HepG2 (cell line): Measurements from ENCODE around the gene ZNF341. TPM values are rescaled to one million over a fixed set of nuclear protein-coding genes. Genes with fewer than 3 reads are reported as not detected.

Source experiments
- AKAP8 ChIP-seq: sonication (generic); formaldehyde crosslinking; IDR thresholded peaks from 2 replicates; pipeline ENCODE4 v1.5.1; 2020; ENCODE audit warnings: mild to moderate bottlenecking, missing genetic modification reagents
- ATM ChIP-seq: fragments of 450-650 bp; IDR thresholded peaks from 2 replicates; pipeline ENCODE4 v1.7.1; 2017; ENCODE audit warnings: mild to moderate bottlenecking, borderline replicate concordance
- ATRX ChIP-seq: sonication (generic); formaldehyde crosslinking; IDR thresholded peaks from 2 replicates; pipeline ENCODE4 v1.4.0; 2020; ENCODE audit warnings: missing genetic modification reagents, borderline replicate concordance
- CCDC6 ChIP-seq: sonication (generic); formaldehyde crosslinking; IDR thresholded peaks from 2 replicates; pipeline ENCODE4 v1.8.1; 2022; ENCODE audit warnings: mild to moderate bottlenecking, missing genetic modification reagents, moderate library complexity
- DMAP1 ChIP-seq: IDR thresholded peaks from 2 replicates; pipeline ENCODE4 v1.6.1; 2016
- HHEX ChIP-seq: IDR thresholded peaks from 2 replicates; pipeline ENCODE4 v1.6.1; 2016; ENCODE audit warnings: control low read depth
- JUNB ChIP-seq: sonication (generic); formaldehyde crosslinking; IDR thresholded peaks from 2 replicates; pipeline ENCODE4 v1.8.0; 2022; ENCODE audit warnings: missing genetic modification reagents, mild to moderate bottlenecking, borderline replicate concordance
- NBN ChIP-seq: fragments of 450-650 bp; conservative IDR thresholded peaks from 2 replicates; pipeline ENCODE4 v1.6.1; 2017
- NFATC3 ChIP-seq: sonication (generic); formaldehyde crosslinking; IDR thresholded peaks from 2 replicates; pipeline ENCODE4 v1.5.1; 2020; ENCODE audit warnings: mild to moderate bottlenecking, missing genetic modification reagents
- NFIB ChIP-seq: sonication (generic); formaldehyde crosslinking; IDR thresholded peaks from 2 replicates; pipeline ENCODE4 v1.9.0; 2021; ENCODE audit warnings: missing genetic modification reagents, mild to moderate bottlenecking, borderline replicate concordance
- PHB2 ChIP-seq: fragments of 450-650 bp; IDR thresholded peaks from 2 replicates; pipeline ENCODE4 v1.6.1; 2018; ENCODE audit not compliant: partially characterized antibody
- PHF20 ChIP-seq: sonication (generic); formaldehyde crosslinking; IDR thresholded peaks from 2 replicates; pipeline ENCODE4 v1.5.0; 2020; ENCODE audit warnings: mild to moderate bottlenecking, missing genetic modification reagents
- PITX1 ChIP-seq: sonication (generic); formaldehyde crosslinking; IDR thresholded peaks from 2 replicates; pipeline ENCODE4 v1.5.1; 2020; ENCODE audit warnings: mild to moderate bottlenecking, missing genetic modification reagents
- REL ChIP-seq: sonication (generic); formaldehyde crosslinking; conservative IDR thresholded peaks from 2 replicates; pipeline ENCODE4 v1.8.0; 2022; ENCODE audit warnings: mild to moderate bottlenecking, missing genetic modification reagents, moderate library complexity
- TOE1 ChIP-seq: sonication (generic); formaldehyde crosslinking; IDR thresholded peaks from 2 replicates; pipeline ENCODE4 v1.4.0; 2020; ENCODE audit warnings: mild to moderate bottlenecking, missing genetic modification reagents
- U2AF1 ChIP-seq: fragments of 200-400 bp; formaldehyde crosslinking; optimal IDR thresholded peaks from 2 replicates; pipeline ENCODE3; 2017; ENCODE audit warnings: mild to moderate bottlenecking, low read depth, low read length
- ZNF256 ChIP-seq: sonication (generic); formaldehyde crosslinking; conservative IDR thresholded peaks from 2 replicates; pipeline ENCODE4 v1.4.0; 2020; ENCODE audit warnings: missing genetic modification reagents
- ZNF30 ChIP-seq: sonication (generic); formaldehyde crosslinking; IDR thresholded peaks from 2 replicates; pipeline ENCODE4 v1.5.0; 2020; ENCODE audit warnings: mild to moderate bottlenecking, missing genetic modification reagents
- ZNF460 ChIP-seq: sonication (generic); formaldehyde crosslinking; IDR thresholded peaks from 2 replicates; pipeline ENCODE4 v1.5.1; 2020; ENCODE audit warnings: missing genetic modification reagents, mild to moderate bottlenecking, borderline replicate concordance
- ZNF484 ChIP-seq: sonication (generic); formaldehyde crosslinking; IDR thresholded peaks from 2 replicates; pipeline ENCODE4 v1.5.1; 2020; ENCODE audit warnings: mild to moderate bottlenecking, low read depth, missing genetic modification reagents, borderline replicate concordance
- ZNF572 ChIP-seq: sonication (generic); formaldehyde crosslinking; IDR thresholded peaks from 2 replicates; pipeline ENCODE4 v1.5.1; 2020; ENCODE audit warnings: mild to moderate bottlenecking, missing genetic modification reagents
- polyA plus RNA-seq, 8 experiments: library from polyadenylated mRNA; depleted of rRNA in 3 of 8; stranded (reverse) in 7 of 8; unstranded in 1 of 8; fragments of >200 nt; fragmentation: Illumina TruSeq in 4 of 8; extraction: Trizol in 4 of 8; gene quantifications; 2 replicates each; pipeline versions ENCODE4 v1.2.1 to v1.2.3, GENCODE V29; 2011 to 2016; ENCODE audit warnings: low read depth in 4 of 8, missing spikeins in 1 of 8, mixed read lengths in 1 of 8; ENCODE audit not compliant: insufficient read depth in 1 of 8
- total RNA-seq, 5 experiments: library from RNA; depleted of rRNA; stranded (reverse); fragments of >200 nt; fragmentation: Illumina TruSeq; extraction: Trizol; gene quantifications; 2 replicates each; pipeline ENCODE4 v1.2.3, GENCODE V29; 2016; ENCODE audit warnings: low read depth in 1 of 5
- TF ChIP-seq, protein P1 (sequence below): sonication (generic); formaldehyde crosslinking; IDR thresholded peaks from 2 replicates; pipeline ENCODE4 v1.4.0; 2020; ENCODE audit warnings: mild to moderate bottlenecking, missing genetic modification reagents
- TF ChIP-seq, protein P2 (sequence below): sonication (generic); formaldehyde crosslinking; IDR thresholded peaks from 2 replicates; pipeline ENCODE4 v1.5.1; 2020; ENCODE audit warnings: mild to moderate bottlenecking, missing genetic modification reagents, moderate library complexity
- TF ChIP-seq, protein P3 (sequence below): sonication (generic); formaldehyde crosslinking; conservative IDR thresholded peaks from 2 replicates; pipeline ENCODE4 v1.8.0; 2022; ENCODE audit warnings: mild to moderate bottlenecking, moderate library complexity, missing genetic modification reagents

The ZNF341 gene
- total and polyA plus RNA-seq, 2 of the 13 experiments (the other 11 are each of a cell fraction or from before 2014, with no cell fraction given): 1.1 to 2.2 TPM

DNA sequence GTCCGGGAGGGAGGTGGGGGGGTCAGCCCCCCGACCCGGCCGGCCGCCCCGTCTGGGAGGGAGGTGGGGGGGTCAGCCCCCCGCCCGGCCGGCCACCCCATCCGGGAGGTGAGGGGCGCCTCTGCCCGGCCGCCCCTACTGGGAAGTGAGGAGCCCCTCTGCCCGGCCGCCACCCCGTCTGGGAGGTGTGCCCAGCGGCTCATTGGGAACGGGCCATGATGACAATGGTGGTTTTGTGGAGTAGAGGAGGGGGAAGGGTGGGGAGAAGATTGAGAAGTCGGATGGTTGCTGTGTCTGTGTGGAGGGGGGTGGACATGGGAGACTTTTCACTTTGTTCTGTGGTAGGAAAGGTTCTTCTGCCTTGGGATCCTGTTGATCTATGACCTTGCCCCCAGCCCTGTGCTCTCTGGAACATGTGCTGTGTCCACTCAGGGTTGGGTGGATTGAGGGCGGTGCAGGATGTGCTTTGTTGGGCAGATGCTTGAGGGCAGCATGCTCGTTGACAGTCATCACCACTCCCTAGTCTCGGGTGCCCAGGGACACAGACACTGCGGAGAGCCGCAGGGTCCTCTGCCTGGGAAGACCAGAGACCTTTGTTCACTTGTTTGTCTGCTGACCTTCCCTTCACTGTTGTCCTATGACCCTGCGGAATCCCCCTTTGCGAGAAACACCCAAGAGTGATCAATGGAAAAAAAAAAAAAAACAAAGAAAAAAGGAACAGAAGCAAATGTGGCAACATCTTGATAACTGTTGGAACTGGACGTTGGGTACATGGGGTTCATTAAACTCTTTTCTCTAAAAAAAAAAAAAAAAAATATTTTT, 30.0 kb upstream of the ZNF341 start (continued):
- TF ChIP-seq NFIB (CRISPR knock-in tag) (no peak), ZNF256 (CRISPR knock-in tag) (no peak), ATRX (CRISPR knock-in tag) (no peak), CCDC6 (CRISPR knock-in tag) (no peak), ZNF460 (CRISPR knock-in tag) (peak; percentile 58; the same call in 1 of the 2 replicates), U2AF1 (no peak), ATM (no peak), PHB2 (no peak), ZNF30 (no peak), TOE1 (CRISPR knock-in tag) (peak; percentile 50; the same call in 1 of the 2 replicates), ZNF572 (CRISPR knock-in tag) (peak; percentile 60), REL (no peak), HHEX (CRISPR knock-in tag) (peak; percentile 44; the same call in 1 of the 2 replicates), DMAP1 (CRISPR knock-in tag) (peak; percentile 90), JUNB (CRISPR knock-in tag) (no peak), PITX1 (CRISPR knock-in tag) (peak; percentile 93), ZNF484 (CRISPR knock-in tag) (no peak), NFATC3 (CRISPR knock-in tag) (no peak), PHF20 (CRISPR knock-in tag) (peak; percentile 31; the same call in 1 of the 2 replicates), NBN (no peak), AKAP8 (CRISPR knock-in tag) (peak; percentile 79; the same call in 1 of the 2 replicates)
- TF ChIP-seq, protein P1, sequence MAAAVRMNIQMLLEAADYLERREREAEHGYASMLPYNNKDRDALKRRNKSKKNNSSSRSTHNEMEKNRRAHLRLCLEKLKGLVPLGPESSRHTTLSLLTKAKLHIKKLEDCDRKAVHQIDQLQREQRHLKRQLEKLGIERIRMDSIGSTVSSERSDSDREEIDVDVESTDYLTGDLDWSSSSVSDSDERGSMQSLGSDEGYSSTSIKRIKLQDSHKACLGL: peak; percentile 57; the same call in 1 of the 2 replicates
- TF ChIP-seq, protein P2, sequence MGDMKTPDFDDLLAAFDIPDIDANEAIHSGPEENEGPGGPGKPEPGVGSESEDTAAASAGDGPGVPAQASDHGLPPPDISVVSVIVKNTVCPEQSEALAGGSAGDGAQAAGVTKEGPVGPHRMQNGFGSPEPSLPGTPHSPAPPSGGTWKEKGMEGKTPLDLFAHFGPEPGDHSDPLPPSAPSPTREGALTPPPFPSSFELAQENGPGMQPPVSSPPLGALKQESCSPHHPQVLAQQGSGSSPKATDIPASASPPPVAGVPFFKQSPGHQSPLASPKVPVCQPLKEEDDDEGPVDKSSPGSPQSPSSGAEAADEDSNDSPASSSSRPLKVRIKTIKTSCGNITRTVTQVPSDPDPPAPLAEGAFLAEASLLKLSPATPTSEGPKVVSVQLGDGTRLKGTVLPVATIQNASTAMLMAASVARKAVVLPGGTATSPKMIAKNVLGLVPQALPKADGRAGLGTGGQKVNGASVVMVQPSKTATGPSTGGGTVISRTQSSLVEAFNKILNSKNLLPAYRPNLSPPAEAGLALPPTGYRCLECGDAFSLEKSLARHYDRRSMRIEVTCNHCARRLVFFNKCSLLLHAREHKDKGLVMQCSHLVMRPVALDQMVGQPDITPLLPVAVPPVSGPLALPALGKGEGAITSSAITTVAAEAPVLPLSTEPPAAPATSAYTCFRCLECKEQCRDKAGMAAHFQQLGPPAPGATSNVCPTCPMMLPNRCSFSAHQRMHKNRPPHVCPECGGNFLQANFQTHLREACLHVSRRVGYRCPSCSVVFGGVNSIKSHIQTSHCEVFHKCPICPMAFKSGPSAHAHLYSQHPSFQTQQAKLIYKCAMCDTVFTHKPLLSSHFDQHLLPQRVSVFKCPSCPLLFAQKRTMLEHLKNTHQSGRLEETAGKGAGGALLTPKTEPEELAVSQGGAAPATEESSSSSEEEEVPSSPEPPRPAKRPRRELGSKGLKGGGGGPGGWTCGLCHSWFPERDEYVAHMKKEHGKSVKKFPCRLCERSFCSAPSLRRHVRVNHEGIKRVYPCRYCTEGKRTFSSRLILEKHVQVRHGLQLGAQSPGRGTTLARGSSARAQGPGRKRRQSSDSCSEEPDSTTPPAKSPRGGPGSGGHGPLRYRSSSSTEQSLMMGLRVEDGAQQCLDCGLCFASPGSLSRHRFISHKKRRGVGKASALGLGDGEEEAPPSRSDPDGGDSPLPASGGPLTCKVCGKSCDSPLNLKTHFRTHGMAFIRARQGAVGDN (CRISPR knock-in tag): peak; percentile 94
- TF ChIP-seq, protein P3, sequence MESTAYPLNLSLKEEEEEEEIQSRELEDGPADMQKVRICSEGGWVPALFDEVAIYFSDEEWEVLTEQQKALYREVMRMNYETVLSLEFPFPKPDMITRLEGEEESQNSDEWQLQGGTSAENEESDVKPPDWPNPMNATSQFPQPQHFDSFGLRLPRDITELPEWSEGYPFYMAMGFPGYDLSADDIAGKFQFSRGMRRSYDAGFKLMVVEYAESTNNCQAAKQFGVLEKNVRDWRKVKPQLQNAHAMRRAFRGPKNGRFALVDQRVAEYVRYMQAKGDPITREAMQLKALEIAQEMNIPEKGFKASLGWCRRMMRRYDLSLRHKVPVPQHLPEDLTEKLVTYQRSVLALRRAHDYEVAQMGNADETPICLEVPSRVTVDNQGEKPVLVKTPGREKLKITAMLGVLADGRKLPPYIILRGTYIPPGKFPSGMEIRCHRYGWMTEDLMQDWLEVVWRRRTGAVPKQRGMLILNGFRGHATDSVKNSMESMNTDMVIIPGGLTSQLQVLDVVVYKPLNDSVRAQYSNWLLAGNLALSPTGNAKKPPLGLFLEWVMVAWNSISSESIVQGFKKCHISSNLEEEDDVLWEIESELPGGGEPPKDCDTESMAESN (CRISPR knock-in tag): peak; percentile 83
